Embryonic facial prominence (tissue), 1 donor: ENCODE results near the gene MYO7B.

Source experiments
- DNase-seq: peaks from one replicate; pipeline ENCODE4 v3.0.0-alpha.2; 2016; ENCODE audit errors: extremely low spot score

Gene MYO7B

GRCh38 chr2:127679680-127680361 is 144.3 kb downstream of the MYO7B start:
- no peak for DNase-seq

GRCh38 chr2:127680706-127681287 is 145.3 kb downstream of the MYO7B start:
- no peak for DNase-seq

- no peak for DNase-seq
Observed at GRCh38 chr2:127681288-127681804, 145.9 kb downstream of the MYO7B start.

- DNase-seq: no peak
Observed at GRCh38 chr2:127681976-127682857, 146.7 kb downstream of the MYO7B start.

GRCh38 chr2:127683056-127683455 is 147.6 kb downstream of the MYO7B start:
- DNase-seq: no peak

- DNase-seq: no peak
Observed at GRCh38 chr2:127683757-127684156, 148.3 kb downstream of the MYO7B start.

GRCh38 chr2:127685410-127686080 is 150.1 kb downstream of the MYO7B start:
- DNase-seq: no peak
